ENCODE data around the gene LCNL1.
"Not testable (repeated sequence)": the region's sequence is repeated elsewhere in the genome, so short reads cannot be mapped to it uniquely, and the experiment has no call there.

Gene LCNL1

DNA sequence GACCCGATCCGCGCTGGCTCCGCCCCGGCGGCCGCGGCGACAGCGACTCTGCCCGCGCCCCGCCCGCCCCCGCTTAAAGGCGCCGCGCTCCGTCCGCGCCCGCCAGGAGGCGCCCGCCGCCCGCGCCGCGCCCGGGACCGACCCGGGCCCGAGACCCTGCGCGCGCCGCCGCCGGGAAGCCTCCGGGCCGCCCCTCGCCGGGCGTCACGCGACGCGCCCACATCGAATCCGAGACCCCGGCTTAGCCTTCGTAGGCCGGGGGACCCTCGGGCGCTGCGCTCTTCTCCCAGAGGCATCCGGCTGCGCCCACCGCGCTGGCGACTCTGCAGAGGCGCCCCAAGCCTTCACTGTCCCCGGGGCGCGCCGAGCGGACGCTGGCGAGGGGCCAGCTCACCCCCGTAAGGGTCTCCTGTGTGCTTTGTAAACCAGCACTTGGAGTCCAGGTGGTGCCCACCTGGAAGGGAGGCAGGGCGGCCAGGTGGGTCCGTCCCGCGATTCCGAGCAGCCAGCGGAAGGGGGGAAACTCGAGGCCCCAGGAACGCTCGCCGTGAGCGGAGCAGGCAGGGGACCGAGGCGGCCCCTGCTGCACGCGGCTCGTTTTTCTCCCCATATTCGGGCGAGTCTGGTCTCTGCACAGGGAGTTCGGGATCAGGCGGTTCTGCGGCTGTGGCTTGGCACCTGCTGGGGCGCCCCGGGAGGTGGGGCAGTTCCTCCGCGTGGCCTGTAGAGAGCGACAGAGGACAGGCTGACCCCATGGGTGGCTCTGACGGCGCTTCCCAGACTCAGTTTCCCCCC lies 45.7 kb downstream of the LCNL1 start:
- DNase-seq: peak; percentile 90

DNA sequence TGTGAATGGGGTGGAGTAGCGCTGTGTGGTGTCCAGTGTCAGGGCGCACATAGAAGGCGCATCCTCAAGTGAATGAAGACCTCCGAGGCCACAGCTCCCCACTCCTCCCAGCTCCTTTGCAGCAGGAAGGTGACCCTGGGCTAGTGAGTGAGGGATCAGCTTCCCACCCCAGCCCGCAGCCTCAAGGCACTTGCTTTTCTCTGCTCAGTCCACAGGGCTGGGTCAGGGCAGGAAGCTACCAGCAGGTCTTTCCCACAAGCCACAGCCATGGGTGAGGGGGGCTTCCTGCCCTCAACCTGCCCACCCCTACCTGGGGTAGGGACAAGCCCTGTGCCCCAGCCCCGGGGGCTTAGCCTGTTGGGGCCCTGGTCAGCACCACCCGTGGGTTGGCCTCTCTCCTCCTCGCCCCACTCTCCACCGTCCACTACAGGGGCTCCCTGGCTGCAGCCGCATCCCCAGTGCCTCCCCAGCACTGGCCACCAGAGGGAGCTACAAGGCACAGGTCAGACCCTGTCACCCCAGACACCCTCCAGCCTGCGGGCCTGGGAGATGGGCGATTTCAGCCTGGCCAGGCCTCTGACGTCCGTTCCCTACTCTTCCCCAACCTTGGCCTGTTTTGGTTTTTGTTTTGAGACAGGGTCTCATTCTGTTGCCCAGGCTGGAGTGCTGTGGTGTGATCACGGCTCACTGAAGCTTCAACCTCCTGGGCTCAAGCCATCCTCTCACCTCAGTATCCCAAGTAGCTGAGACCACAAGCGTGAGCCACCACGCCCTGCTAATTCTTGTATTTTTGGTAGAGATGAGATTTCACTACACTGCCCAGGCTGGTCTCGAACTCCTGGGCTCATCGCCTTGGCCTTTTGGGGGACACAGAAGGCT lies 46.5 kb downstream of the LCNL1 start:
- DNase-seq: peak; percentile 87

DNA sequence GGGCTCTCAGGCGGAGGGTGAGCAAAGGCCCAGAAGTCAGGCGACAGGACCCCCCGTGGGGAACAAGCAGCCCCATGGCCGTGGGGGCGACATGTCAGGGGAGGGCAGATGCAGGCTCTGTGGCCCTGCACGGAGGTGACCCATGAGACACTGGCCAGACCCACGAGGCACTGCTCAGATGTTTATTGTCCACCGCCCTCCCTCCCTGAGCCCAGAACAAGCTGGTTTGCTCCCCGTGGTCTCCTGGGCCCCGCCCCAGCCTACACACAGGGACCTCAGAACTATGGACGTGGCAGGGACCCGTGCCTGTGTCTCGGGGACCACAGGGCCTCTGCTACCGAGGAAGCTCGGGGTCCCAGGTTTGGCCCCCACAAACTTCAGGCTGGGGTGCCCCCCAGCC lies 47.2 kb downstream of the LCNL1 start:
- no peak for DNase-seq

DNA sequence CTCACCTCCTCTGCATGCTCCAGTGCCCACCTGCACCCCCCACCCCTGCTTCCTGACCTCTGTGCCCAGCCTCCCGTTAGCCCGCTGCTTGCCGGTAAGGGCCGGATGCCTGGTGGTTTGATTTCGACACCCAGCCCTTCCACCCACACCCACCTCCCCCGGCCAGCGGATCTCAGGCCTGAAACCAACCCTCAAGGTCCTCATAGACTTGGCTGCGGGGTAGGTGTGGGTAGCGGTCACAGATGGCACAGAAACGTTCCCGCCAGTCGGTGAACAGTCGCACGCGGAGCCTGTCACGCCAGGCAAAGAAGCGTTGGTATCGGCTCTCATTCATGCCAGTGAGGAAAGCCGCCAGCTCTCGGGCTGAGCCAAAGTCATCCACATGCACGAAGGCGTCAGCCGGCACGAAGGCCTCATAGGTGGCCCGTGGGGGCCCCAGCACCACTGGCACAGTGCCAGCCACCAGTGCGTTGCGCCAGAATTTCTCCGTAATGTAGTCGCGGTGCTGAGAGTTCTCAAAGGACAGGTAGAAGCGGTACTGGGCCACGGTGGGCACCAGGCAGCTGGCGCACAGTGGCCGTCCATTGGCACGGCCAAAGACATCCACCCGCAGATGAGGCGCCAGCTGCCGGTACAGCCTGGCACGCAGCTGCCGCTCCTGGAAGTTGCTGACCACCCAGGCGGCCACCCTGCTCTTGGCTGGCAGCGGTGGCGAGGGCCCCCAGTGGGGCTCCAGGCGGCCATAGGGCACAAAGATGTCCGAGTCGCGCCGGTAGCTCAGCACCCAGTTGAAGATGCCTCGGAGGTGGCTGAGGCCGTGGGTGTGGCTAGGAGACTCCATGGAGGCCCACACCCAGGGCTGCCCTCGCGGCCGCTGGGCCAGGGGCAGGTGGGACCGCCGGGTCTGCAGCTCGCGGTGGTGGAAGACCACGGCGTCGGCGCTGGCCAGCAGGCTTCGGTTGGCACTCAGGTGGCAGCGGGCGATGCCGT lies 48.0 kb downstream of the LCNL1 start:
- DNase-seq: peak; percentile 49

DNA sequence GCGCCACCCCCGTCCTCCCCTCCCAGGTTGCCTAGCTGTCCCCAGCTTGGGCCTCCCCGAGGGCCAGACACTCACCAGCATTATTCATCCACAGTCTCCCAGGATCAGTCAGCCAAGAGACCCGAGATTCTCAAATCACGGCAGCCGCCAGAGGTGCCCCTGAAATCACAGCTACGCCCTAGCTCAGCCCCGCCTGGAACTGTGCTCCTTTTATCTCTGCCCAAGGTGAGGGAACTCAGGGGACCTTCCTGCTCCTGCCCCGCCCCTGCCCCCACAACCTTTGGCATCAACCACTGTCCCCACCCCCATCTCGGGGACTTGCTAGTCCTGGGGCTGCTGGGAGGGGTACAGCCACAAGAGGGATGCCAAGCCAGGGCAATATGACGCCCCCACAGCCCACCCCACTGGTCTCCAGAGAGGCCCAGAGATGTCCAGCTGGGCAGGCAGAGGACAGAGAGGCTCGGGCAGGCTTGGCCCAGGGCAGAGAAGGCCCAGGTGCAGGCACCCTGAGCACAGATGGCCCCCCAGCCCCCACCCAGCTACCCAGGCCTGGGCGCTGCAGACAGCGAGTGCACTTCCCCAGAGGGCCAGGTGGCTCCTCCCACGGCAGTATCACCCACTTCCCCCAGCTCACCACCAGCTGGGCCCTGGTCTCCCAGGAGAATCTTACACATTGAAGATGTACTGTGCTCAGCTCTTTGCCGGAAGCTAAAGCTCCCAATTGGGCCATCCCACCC lies 49.3 kb downstream of the LCNL1 start, which contains the start of gene FUT7:
FUT7 (minus strand) TSS at position 185 of the 737 bp plus-strand sequence; CDS start at position 88, 97 bp downstream.
- peak; percentile 81 for DNase-seq

DNA sequence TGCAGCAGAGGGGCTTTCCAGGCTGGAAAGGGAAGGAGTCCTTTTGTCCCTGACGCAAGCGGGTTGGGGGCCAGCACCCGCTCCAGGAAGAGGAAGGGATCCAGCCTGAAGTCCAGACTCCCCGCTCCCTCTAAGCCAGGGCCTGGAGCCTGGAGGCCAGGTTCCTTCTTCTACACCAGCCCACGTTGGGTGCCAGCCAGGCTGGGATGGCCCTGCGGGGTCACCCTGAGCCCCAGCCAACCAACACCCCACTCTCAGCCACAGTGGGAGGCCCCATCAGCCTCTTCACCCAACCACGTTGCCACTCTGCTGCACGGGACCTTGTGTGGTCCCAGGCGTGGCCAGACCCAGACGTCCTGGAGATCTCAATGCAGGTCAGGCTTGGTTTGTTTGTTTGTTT lies 50.1 kb downstream of the LCNL1 start:
- no peak for DNase-seq

DNA sequence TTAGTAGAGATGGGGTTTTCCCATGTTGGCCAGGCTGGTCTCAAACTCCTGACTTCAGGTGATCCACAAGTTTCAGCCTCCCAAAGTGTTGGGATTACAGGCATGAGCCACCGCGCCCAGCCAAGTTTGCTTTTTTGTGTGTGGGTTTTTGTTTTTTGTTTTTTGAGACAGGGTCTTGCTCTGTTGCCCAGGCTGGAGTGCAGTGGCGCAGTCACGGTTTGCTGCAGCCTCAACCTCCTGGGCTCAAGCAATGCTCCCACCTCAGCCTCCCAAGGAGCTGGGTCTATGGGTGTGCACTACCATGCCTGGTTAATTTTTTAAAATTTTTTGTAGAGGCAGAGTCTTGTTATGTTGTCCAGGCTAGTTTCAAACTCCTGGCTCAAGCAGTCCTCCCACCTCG lies 50.7 kb downstream of the LCNL1 start:
- not testable (repeated sequence) for DNase-seq

DNA sequence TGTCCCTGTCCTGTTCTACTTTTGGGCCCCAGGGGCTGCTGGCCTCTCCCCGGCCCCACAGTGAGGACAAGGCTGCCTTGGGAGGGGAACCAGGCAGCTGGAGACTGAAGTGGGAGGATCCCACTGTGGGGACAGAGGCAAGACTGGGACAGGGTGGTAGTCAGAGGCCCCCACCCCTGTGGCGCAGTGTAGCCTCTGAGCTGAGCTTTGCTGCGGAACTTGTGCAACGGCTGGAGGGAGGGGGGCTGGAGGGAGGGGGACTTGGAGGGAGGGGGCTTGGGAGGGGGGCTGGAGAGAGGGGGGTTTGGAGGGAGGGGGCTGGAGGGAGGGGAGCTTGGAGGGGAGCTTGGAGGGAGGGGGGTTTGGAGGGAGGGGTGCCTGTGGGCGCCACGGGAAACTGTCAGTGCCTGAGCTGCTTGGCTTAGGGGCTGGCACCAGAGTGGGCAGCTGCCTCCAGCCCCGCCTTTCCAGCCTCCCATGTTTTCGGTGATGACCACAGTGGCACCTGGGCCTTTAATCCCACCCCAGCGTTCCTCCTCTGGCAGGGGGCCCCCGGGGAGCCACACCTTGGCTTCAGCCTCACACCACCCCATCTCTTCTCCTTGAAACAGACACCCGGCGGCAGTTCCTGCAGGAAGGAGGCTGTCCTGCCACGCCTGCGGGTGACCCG lies 51.4 kb downstream of the LCNL1 start:
- DNase-seq: no peak

DNA sequence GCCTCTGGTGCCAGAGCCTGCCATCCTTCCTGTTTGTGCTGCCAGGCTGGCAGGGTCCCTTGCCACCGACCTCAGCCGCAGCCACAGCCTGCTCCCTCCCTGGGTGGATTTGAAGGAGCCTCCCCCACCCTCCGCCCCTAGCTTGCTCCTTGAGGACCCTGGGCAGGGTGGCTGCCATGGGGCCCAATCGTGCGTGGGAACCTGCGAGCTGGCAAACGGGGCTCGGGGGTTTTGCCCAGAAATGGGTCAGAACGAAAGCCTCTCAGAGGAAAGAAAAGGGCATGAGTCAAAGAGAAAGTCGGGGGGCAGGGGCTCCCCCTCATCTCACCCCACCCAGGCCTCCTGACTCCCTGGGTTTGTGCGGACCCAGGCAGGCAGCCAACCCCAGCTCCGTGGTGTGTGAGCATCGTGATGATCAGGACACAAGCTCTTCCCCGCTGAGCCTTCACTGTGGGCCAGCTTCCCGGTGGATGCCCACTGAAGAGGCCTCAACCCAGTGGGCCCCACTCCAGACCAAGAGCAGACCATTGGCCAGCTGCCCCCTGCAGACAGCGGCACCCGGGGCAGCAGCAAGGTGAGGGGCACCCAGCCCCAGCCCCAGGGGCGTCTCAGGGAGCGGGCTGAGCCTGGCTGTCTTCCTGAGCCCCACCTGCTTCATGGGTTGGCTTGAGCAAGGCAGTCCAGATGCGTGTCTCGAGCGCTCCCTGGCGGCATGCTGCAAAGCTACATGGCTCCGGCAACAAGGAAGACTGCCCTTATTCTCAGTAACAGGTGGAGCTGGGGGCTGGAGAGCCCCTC lies 52.1 kb downstream of the LCNL1 start:
- DNase-seq: peak; percentile 94

All from RPMI8226 (cell line).